GM18511 (cell line): Measurements from ENCODE around the gene STYK1.
"Not testable (repeated sequence)": the region's sequence is repeated elsewhere in the genome, so short reads cannot be mapped to it uniquely, and the experiment has no call there.

Experiments
- ATAC-seq: cut with Tn5 transposase; IDR thresholded peaks from one replicate; pipeline ENCODE4 v1.9.1; 2021; ENCODE audit warnings: mild to moderate bottlenecking, moderate library complexity; ENCODE audit not compliant: unreplicated experiment

Gene STYK1

DNA sequence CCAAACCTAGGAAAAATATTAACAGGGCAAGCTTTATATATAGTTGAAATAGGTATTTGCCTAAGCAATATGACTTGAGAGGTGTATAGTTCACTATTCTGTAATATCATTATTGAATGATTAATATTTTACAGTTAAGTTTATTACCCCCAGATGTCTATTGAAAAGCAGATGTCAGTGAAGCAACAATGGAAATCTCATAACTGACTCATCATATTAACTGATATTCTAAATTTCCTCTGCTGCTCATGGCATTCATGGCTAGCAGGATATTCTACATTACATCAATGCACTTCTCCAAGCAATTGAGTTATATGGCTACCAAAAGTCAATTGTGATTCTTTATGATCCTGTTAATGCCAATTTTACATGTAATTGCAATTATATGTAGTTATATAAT, 50.7 kb downstream of the STYK1 start:
- ATAC-seq, result no peak

DNA sequence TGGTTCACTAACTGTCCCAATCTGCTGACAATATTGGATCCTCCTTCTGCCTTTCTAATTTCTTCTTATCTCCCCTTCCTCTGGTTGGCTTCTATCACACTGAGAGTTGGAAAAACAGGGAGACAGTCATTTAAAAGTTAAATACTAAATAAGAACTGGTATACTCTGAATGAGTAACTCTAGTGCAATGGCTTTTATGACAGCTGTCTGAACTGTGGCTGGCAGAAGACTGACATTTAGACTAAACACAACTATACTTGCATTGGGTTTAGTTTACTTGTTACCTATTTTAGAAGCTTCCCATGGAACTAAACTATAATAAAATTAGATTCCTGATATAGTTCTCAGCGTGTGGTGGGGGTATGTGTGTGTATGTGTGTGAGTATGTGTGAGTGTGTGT, 52.6 kb downstream of the STYK1 start:
- no peak for ATAC-seq

- no peak for ATAC-seq
Measured at GRCh38 chr12:10620078-10620779, 53.6 kb downstream of the STYK1 start.

DNA sequence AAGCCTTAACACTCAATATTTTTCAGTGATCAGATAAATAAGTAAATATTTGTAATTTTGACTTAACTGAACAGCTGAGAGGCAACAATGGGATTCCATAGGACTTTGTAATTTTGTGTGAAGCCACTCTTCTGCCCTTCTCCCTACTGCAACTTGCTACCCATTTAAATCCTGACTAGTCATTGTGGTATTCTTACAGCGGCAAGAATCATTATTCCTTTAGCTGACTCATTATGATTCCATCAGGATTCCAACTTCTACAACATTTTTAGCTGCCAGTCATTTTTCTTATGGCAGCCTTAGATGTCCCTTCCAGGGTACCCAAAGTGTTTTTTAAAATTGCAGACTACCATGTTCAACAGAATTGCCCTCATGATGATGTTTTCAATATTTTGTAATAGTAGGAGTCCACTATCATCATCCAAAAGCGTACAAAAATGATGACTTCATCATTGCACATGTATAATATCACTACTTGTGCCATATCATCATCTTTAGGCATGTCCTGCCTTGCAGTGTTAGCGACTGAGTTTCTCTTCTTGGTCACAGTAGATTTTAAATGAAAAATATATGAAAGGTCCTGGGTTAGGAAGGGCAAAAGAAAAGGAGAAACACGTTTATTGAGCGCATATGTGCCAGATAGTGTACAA, 55.4 kb downstream of the STYK1 start:
- ATAC-seq, result no peak

- no peak for ATAC-seq
Measured at GRCh38 chr12:10617863-10618262, 56.0 kb downstream of the STYK1 start.

DNA sequence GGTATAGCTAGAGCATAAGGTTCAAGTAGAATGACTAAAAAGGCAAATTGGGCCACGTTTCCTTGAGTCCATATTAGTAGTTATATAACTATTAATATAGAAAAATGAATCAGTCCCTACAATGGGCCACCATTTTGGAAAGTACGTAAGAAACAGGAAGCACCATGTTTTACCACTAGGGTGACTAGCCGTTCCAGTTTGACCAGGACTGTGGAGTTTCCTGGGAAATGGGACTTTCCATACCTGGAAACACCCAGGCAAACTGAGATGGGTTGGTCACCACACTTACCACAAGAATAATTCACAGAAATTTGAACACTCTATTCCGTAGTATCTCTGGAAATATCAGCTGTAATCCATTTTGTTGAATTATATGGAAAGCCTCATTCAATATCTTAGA, 58.3 kb downstream of the STYK1 start:
- no peak for ATAC-seq

DNA sequence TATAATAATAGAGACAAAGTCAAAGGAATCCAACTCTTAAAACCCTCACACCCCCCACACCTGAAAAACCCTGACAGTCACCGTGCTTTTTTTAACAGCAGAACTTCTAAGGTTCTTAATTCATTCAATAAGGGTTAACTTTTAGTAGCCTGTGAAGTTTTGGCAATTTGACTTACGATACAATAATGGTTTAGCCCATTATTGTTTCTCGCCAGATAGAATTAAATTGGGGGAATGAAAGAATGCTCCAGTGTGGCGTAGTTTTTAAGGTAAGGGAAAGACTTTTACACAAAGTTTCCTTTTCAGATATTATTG, 59.8 kb downstream of the STYK1 start:
- ATAC-seq, result no peak

GRCh38 chr12:10613349-10614055, 60.4 kb downstream of the STYK1 start, which contains the start of gene MAGOHB:
Gene MAGOHB (minus strand): TSS chr12:10613609. CDS start chr12:10613532, 77 bp downstream.
- peak; percentile 95 for ATAC-seq

- ATAC-seq, result peak; percentile 19
Measured at GRCh38 chr12:10612984-10613348, 60.9 kb downstream of the STYK1 start.

GRCh38 chr12:10612110-10612509, 61.7 kb downstream of the STYK1 start:
- ATAC-seq, result no peak

GRCh38 chr12:10611258-10611657, 62.6 kb downstream of the STYK1 start:
- not testable (repeated sequence) for ATAC-seq

DNA sequence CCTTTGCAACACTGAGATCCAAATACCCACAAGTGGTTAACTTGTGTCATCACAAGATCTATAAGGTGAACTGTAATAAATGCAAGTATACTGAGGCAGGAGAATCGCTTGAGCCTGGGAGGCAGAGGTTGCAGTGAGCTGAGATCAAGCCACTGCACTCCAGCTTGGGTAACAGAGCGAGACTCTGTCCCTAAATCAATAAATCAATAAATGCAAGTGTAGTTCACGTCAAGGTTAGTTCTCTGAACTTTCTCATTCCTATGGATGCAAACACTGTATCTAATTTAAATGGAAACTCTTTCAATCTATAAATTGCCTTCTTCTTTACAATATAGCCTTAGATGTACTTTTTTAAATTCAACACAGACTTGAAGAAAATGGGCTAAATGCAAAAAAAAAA, 63.7 kb downstream of the STYK1 start:
- ATAC-seq, result no peak

GRCh38 chr12:10607885-10608458, 65.9 kb downstream of the STYK1 start:
- ATAC-seq, result no peak

DNA sequence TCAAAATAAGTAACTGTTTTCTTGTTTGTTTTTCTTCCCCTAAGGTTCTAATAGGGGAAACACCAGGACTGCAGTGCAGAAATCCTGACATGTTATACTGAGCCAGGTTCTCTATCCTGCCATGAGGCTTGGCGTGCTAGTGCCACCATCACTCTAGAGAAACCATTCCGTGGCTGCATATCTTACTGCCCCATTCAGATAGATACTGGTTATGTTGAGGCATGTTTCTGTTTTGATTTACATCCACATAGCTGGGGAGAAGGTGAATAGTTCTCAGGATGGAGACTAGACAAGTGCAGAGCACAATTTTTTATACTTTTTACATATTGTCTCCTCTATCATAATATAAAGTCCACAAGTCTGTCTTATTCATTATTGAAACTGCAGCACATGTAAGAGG, 72.0 kb downstream of the STYK1 start:
- ATAC-seq, result no peak

- no peak for ATAC-seq
Measured at GRCh38 chr12:10600988-10601387, 72.9 kb downstream of the STYK1 start.

DNA sequence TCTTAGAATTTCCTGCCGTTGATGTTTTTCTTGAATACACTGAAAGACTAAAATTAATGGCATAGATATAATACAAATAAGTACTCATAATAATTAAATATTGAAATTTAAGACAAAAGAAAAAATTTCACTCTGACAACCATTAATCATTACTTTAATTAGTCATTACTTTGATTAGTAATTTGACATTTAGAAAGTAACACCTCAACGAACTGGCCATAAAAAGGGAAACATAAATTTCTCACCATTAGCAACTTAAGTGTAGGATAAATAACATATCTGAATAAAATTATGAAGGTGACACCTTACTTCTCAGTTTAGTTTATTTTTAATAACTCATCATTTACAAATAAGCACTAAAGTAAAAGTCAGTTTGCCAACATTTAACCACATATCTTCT, 78.0 kb downstream of the STYK1 start:
- no peak for ATAC-seq

- ATAC-seq, result no peak
Measured at GRCh38 chr12:10590966-10591365, 82.9 kb downstream of the STYK1 start.

DNA sequence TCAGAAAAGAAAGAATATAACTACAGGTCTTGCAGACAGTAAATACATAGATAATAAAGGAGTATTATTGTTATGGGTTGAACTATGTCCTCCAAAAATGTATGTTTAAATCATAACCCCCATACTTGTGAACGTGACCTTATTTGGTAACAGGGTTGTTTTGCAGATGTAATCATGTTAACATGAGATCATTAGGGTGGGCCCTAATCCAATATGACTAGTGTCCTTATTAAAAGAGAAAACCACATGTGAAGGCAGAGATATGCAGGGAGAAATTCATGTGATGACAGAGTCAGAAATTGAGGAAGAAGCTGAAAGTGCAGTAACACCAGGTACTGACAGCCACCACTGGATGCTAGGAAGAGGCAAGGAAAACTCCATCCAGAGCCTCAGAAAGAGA, 89.4 kb downstream of the STYK1 start:
- no peak for ATAC-seq

DNA sequence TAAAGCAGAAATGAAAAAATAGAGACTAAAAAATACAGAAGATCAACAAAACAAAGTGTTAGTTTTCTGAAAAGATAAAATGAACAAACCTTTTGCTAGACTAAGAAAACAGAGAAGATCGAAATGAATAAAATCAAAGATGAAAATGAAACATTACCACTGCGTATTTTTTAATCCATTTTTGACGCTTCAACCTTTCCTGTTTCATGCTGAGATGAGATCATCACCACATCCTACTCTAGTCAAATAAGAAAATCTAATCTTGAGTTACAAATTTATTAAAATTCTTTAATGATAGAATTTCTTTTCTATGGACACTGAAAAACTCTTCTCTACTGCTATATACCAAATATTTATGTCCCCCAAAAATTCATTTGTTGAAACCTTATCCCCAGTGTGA, 91.1 kb downstream of the STYK1 start:
- ATAC-seq, result no peak

- ATAC-seq, result not testable (repeated sequence)
Measured at GRCh38 chr12:10582133-10582532, 91.7 kb downstream of the STYK1 start.

GRCh38 chr12:10574307-10574706, 99.5 kb downstream of the STYK1 start:
- no peak for ATAC-seq

- not testable (repeated sequence) for ATAC-seq
Measured at GRCh38 chr12:10572021-10572490, 101.8 kb downstream of the STYK1 start.
